C4-2B (cell line): ENCODE results near the gene DDC.

ENCODE experiments used
- CTCF ChIP-seq: fragments of 450-650 bp; conservative IDR thresholded peaks from 2 replicates; pipeline ENCODE4 v1.5.1; 2017; ENCODE audit warnings: mild to moderate bottlenecking
- ZFX ChIP-seq: fragments of 450-650 bp; IDR thresholded peaks from 2 replicates; pipeline ENCODE4 v1.6.1; 2017

- TF ChIP-seq CTCF = no peak
- TF ChIP-seq ZFX = peak; percentile 81
Observed at GRCh38 chr7:50449881-50450589, 115.2 kb downstream of the DDC start, which contains the start of gene FIGNL1.
